MG63 (cell line): ENCODE measurements around the gene SIX1. TPM values are rescaled to one million over a fixed set of nuclear protein-coding genes. Genes with fewer than 3 reads are reported as not detected.

ENCODE experiments used
- DNase-seq: peaks from one replicate; pipeline ENCODE4 v3.0.0-alpha.2; 2020
- H3K27me3 ChIP-seq: fragments of 250-450 bp; sonication (Bioruptor Pico); 2 replicates; pipeline ENCODE4 v1.5.1; 2020; ENCODE audit warnings: mild to moderate bottlenecking, moderate library complexity
- H3K36me3 ChIP-seq: fragments of 250-450 bp; sonication (Bioruptor Pico); 2 replicates; pipeline ENCODE4 v1.5.1; 2020; ENCODE audit warnings: mild to moderate bottlenecking, moderate library complexity
- H3K4me3 ChIP-seq: fragments of 250-450 bp; sonication (Bioruptor Pico); 2 replicates; pipeline ENCODE4 v1.5.1; 2020; ENCODE audit warnings: mild to moderate bottlenecking, moderate library complexity
- H3K9me3 ChIP-seq: fragments of 250-450 bp; sonication (Bioruptor Pico); 2 replicates; pipeline ENCODE4 v1.5.1; 2020; ENCODE audit warnings: mild to moderate bottlenecking, moderate library complexity
- total RNA-seq: library from RNA; depleted of rRNA; stranded (reverse); fragments of >200 nt; shearing (Covaris generic); gene quantifications from 2 replicates; pipeline ENCODE4 v1.2.3, GENCODE V29; 2014; ENCODE audit warnings: low replicate concordance; rRNA removed

The SIX1 gene
- total RNA-seq, 1 experiment from 2014 or later = 4.1 TPM

- Histone ChIP-seq H3K27me3 (no peaks in the 10 kb centered on the region), H3K36me3 (no peaks in the 10 kb centered on the region), H3K4me3 (no peak overlapping the region), H3K9me3 (no peaks in the 10 kb centered on the region)
- DNase-seq = no peak
Observed at GRCh38 chr14:60632257-60632656, 17.0 kb downstream of the SIX1 start.

DNA sequence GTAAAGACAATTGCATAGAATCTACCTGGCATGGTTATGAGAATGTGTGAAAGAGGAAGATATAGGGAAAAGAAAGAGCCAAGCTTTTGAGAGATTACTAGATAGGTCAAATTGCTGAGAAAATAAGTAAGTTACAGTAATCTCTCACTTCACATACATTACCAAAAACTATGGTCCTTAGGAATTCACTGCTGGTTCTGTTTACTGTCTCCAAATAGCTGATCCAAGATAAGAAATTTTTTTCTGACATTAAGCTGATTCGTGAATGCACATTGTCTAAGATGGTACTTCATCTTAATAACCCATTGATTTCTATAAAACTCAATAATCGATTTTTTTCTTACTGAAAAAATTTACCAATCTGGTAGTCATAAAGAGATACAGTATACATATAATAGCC is 17.4 kb downstream of the SIX1 start:
- H3K36me3 ChIP-seq = no peaks in the 10 kb centered on the region
- no peak overlapping the region for H3K4me3 ChIP-seq
- H3K27me3 ChIP-seq = no peaks in the 10 kb centered on the region
- DNase-seq = no peak
- no peaks in the 10 kb centered on the region for H3K9me3 ChIP-seq

DNA sequence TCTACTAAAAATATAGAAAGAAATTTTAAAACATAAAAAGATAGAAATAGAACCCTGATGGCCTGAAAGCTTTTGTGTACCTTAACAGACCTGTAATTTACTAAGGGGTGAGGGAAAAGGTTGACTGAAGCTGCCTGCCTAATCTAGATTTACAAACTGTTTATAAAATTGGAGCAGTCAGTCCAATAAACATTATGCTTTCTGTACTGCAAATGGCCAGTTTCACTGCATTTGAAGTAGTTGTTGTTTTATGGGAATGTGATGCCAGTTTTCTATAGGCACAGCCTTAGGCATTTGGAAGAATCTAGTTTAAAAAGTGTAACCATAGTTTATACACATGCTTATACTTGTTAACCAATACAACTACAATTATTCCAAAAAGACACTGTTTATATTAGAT is 19.1 kb downstream of the SIX1 start:
- Histone ChIP-seq H3K36me3 (no peaks in the 10 kb centered on the region), H3K27me3 (no peaks in the 10 kb centered on the region), H3K9me3 (no peaks in the 10 kb centered on the region), H3K4me3 (no peak overlapping the region)
- DNase-seq = no peak

GRCh38 chr14:60628892-60629291 is 20.4 kb downstream of the SIX1 start:
- no peak overlapping the region for H3K4me3 ChIP-seq
- DNase-seq = no peak
- H3K9me3 ChIP-seq = no peaks in the 10 kb centered on the region
- H3K36me3 ChIP-seq = no peaks in the 10 kb centered on the region
- H3K27me3 ChIP-seq = no peaks in the 10 kb centered on the region

- H3K9me3 ChIP-seq = no peaks in the 10 kb centered on the region
- no peak overlapping the region for H3K4me3 ChIP-seq
- H3K36me3 ChIP-seq = no peaks in the 10 kb centered on the region
- no peaks in the 10 kb centered on the region for H3K27me3 ChIP-seq
- peak; percentile 13 for DNase-seq
Observed at GRCh38 chr14:60622917-60623257, 26.4 kb downstream of the SIX1 start.

DNA sequence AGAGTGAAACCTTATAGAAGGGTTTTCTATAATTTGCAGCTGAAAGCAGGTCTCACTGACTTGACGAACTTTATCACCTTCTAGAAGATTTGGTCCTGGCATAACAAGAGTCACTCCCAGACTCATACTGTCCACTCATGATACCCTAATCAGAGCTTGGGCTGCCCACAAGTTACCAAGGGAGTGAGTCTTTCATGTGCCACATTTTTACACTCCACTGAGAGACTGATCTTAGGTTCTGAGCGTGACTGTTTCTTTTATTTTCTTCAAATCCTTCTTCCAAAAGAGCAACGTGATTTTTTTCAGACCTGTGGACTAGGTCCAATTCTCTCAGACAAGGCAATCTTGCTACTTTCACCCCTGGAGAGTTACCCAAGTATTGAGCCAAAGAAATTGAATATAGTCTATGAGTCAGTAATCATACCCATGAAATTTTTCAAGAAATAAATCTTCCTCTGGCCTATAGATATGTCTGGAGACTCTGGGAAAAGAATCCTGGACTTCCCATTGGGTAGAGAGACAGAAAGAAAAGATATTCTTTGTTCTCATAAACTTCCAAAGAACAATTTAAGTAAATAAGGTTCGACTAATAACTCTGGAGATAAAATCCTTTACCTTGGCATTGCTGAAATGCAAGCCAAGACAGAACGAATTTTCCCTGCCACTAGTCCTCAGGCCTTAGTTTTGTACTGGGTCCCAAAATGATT is 26.9 kb downstream of the SIX1 start:
- peak; percentile 12 for DNase-seq
- H3K36me3 ChIP-seq = no peaks in the 10 kb centered on the region
- H3K27me3 ChIP-seq = no peaks in the 10 kb centered on the region
- H3K4me3 ChIP-seq = no peak overlapping the region
- H3K9me3 ChIP-seq = no peaks in the 10 kb centered on the region

- Histone ChIP-seq H3K9me3 (no peaks in the 10 kb centered on the region), H3K27me3 (no peaks in the 10 kb centered on the region), H3K4me3 (no peak overlapping the region), H3K36me3 (no peaks in the 10 kb centered on the region)
- DNase-seq = no peak
Observed at GRCh38 chr14:60621386-60621785, 27.9 kb downstream of the SIX1 start.

DNA sequence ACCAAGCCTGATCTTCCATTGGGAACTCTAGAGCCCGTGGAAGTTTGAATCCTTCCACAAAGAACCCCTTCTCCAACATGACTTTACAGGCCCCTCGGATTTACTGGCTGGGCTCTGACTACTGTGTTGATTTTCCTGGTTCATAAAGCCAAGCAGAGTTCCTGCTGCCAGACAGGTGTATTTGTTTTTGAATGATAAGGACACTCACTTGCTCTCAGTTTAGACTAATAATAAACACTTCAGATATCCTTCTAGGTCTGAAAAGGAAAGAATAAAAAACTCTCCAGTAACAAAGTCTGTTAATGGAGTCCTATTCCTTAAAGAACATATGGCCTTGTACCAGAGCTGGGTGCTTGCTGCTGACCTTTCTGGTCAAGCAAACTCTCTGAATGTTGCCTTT is 31.0 kb downstream of the SIX1 start:
- Histone ChIP-seq H3K9me3 (no peaks in the 10 kb centered on the region), H3K27me3 (no peaks in the 10 kb centered on the region), H3K36me3 (no peaks in the 10 kb centered on the region), H3K4me3 (no peak overlapping the region)
- DNase-seq = no peak

GRCh38 chr14:60616461-60616959 is 32.8 kb downstream of the SIX1 start:
- Histone ChIP-seq H3K27me3 (no peaks in the 10 kb centered on the region), H3K4me3 (no peak overlapping the region), H3K9me3 (no peaks in the 10 kb centered on the region), H3K36me3 (no peaks in the 10 kb centered on the region)
- DNase-seq = no peak

DNA sequence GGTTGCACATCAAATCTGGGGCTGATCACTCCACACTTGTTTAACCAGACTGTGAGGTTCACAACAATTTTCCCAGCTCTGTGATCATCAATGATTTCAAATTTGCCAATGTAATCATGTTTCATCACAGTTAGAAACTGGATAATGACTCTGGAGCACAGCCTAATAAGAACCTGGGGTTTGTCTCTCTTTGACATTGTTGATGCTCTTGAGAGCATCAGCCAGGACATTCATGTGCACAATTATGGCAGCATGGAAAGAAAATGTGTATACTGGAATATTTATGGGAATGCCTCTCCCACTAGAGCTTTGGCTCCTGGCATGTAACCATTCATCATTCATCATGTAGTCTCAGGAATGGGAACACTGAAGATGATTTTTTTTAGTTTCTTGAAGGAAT is 47.0 kb downstream of the SIX1 start:
- DNase-seq = no peak
- no peaks in the 10 kb centered on the region for H3K9me3 ChIP-seq

DNA sequence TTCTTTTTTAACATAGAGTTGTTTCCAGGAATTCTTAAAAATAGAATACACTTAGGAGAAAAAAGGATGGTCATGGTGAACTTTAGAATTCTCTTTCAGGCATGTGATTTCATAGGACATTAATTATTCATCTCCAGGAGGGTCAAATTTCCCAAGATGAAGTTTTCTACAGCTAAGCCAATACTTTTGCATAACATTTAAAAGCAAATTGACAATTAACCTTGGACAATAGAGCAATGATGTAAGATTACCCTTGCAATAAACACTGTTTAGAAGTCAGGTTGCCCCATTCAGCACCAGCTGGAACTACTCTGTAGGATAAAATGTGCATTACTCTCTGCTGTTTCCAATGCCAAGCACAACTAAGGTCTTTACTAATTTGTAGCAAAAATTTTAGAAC is 49.5 kb downstream of the SIX1 start:
- no peaks in the 10 kb centered on the region for H3K27me3 ChIP-seq
- H3K36me3 ChIP-seq = no peaks in the 10 kb centered on the region
- H3K9me3 ChIP-seq = no peaks in the 10 kb centered on the region
- no peak for DNase-seq
- no peak overlapping the region for H3K4me3 ChIP-seq

More for the DNA sequence above, 47.0 kb downstream of the SIX1 start:
- H3K27me3 ChIP-seq = no peaks in the 10 kb centered on the region
- H3K36me3 ChIP-seq = no peaks in the 10 kb centered on the region
- no peak overlapping the region for H3K4me3 ChIP-seq

GRCh38 chr14:60596139-60596538 is 53.1 kb downstream of the SIX1 start:
- DNase-seq = no peak

GRCh38 chr14:60594062-60594461 is 55.2 kb downstream of the SIX1 start:
- Histone ChIP-seq H3K4me3 (no peak overlapping the region), H3K9me3 (no peaks in the 10 kb centered on the region), H3K36me3 (no peaks in the 10 kb centered on the region), H3K27me3 (no peaks in the 10 kb centered on the region)
- DNase-seq = no peak

More at GRCh38 chr14:60596139-60596538, 53.1 kb downstream of the SIX1 start:
- H3K27me3 ChIP-seq = no peaks in the 10 kb centered on the region
- H3K36me3 ChIP-seq = no peaks in the 10 kb centered on the region
- no peaks in the 10 kb centered on the region for H3K9me3 ChIP-seq
- no peak overlapping the region for H3K4me3 ChIP-seq

Other genes starting within 250 kb of the SIX1 start
- not detected in 2 replicates for gene C14orf39, start 163.4 kb downstream of the SIX1 start, total RNA-seq
- gene SIX6, start 140.3 kb downstream of the SIX1 start, total RNA-seq = not detected in 2 replicates
- 2.0 and 3.1 TPM in 2 replicates for gene SIX4, start 74.9 kb upstream of the SIX1 start, total RNA-seq
- 32.4 and 45.7 TPM in 2 replicates for gene MNAT1, start 85.3 kb upstream of the SIX1 start, total RNA-seq